AG04450 (cell line): ENCODE measurements around the gene RUSF1. TPM values are rescaled to one million over a fixed set of nuclear protein-coding genes. Genes with fewer than 3 reads are reported as not detected.

Experiments used
- CTCF ChIA-PET: fragments of 300-600, 350-600 bp; formaldehyde crosslinking; extraction: SDS; loops from one replicate; lab custom pipeline; 2022; ENCODE audit warnings: antibody characterized with exemption, inconsistent platforms; lab: Charles Lee
- POLR2A ChIA-PET: fragments of 350-600 bp; formaldehyde crosslinking; extraction: SDS; loops from one replicate; lab custom pipeline; 2021; ENCODE audit warnings: antibody characterized with exemption, inconsistent platforms; lab: Yijun Ruan, JAX
- DNase-seq: peaks from one replicate; pipeline ENCODE4 v3.0.0-alpha.2; 2011; ENCODE audit warnings: low read depth, low spot score
- H3K27ac ChIP-seq: one replicate; pipeline ENCODE4 v1.5.1; 2012; ENCODE audit warnings: low read depth, low read length, control low read depth
- H3K27me3 ChIP-seq: one replicate; pipeline ENCODE4 v1.6.0; 2012; ENCODE audit warnings: low read length; ENCODE audit not compliant: control insufficient read depth, insufficient read depth
- H3K4me3 ChIP-seq: 2 replicates; pipeline ENCODE4 v1.5.1; 2011; ENCODE audit warnings: mild to moderate bottlenecking, low read depth, low read length, control low read depth
- H3K9me3 ChIP-seq: 2 replicates; pipeline ENCODE4 v1.5.1; 2012; ENCODE audit warnings: low read length; ENCODE audit not compliant: control insufficient read depth, insufficient read depth
- CTCF ChIP-seq: IDR thresholded peaks from 2 replicates; pipeline ENCODE4 v1.5.1; 2011; ENCODE audit warnings: low read depth, low read length, control low read depth, inconsistent platforms
- polyA plus RNA-seq: library from polyadenylated mRNA; depleted of rRNA; stranded (reverse); fragments of >200 nt; gene quantifications from 2 replicates; pipeline ENCODE4 v1.2.3, GENCODE V29; 2011

RUSF1 gene
- polyA plus RNA-seq, 1 experiment = 32.2 TPM

DNA sequence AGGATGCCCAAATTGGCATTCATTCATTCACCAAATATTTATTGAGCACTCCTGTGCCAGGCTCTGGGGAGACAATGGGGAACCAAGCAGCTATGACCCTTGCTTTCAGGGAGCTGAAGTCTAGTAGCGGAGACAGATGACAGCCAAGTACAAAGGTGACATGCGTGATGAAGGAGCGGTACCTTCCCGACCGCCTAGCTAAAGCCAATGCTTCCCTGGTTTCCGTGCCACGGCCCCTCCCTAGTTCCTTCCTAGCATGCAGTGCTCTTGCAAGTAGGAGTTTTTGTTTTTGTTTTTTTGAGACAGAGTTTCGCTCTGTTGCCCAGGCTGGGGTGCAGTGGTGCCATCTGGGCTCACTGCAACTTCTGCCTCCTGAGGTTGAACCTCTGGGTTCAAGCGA is 28.4 kb downstream of the RUSF1 start:
- no peak for DNase-seq
- no peak overlapping the region for H3K27ac ChIP-seq
- H3K9me3 ChIP-seq = no peaks in the 10 kb centered on the region; the same call in 1 of the 2 replicates
- no peak overlapping the region for H3K4me3 ChIP-seq
- TF ChIP-seq CTCF = no peak
- peaks cover 4% of the 10 kb centered on the region for H3K27me3 ChIP-seq
- ChIA-PET POLR2A (interaction anchor here (1.1 kb wide), 1 partner anchor 20 kb away, joined by 3 read pairs; no protein-coding TSS in a partner anchor), CTCF (no interaction called here)

DNA sequence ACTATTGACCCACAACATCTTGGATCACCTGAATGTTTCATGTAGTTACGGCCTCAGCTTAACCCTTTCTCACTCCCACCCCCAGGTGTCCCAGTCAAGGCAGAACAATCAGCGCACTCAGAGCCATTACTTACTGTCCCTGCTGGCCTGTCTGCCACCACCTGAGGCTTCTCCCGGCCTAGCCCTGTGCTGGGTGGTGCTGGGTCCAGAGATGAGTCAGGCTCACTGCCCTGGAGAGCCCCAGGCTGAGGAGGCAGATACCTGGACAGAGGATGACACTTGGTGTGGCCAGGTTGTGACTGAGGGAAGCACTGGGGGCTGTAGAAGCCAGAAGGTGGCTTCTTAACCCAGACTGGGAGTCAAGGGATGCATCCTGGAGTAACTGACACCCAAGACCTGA is 29.2 kb downstream of the RUSF1 start:
- no peak for TF ChIP-seq CTCF
- ChIA-PET CTCF (interaction anchor here (1.3 kb wide), 1 partner anchor 21 kb away, joined by 3 read pairs; no protein-coding TSS in a partner anchor), POLR2A (interaction anchor here (0.7 kb wide), 2 partner anchors 12 to 285 kb away, joined by 4 to 6 read pairs; no protein-coding TSS in a partner anchor)
- DNase-seq = no peak
- peaks cover 2% of the 10 kb centered on the region for H3K27me3 ChIP-seq
- H3K9me3 ChIP-seq = no peaks in the 10 kb centered on the region; the same call in 1 of the 2 replicates
- no peak overlapping the region for H3K27ac ChIP-seq
- no peak overlapping the region for H3K4me3 ChIP-seq

- DNase-seq = no peak
- Histone ChIP-seq H3K9me3 (peaks cover 5% of the 10 kb centered on the region), H3K27me3 (peaks cover 2% of the 10 kb centered on the region), H3K4me3 (no peak overlapping the region), H3K27ac (no peak overlapping the region)
- no peak for TF ChIP-seq CTCF
- ChIA-PET CTCF (interaction anchor here (0.7 kb wide), 1 partner anchor 664 kb away, joined by 6 read pairs; no protein-coding TSS in a partner anchor), POLR2A (interaction anchor here (1.1 kb wide), 1 partner anchor 297 kb away, joined by 3 read pairs; no protein-coding TSS in a partner anchor)
These were observed 30.7 kb downstream of the RUSF1 start for GRCh38 chr16:31477220-31478216.

DNA sequence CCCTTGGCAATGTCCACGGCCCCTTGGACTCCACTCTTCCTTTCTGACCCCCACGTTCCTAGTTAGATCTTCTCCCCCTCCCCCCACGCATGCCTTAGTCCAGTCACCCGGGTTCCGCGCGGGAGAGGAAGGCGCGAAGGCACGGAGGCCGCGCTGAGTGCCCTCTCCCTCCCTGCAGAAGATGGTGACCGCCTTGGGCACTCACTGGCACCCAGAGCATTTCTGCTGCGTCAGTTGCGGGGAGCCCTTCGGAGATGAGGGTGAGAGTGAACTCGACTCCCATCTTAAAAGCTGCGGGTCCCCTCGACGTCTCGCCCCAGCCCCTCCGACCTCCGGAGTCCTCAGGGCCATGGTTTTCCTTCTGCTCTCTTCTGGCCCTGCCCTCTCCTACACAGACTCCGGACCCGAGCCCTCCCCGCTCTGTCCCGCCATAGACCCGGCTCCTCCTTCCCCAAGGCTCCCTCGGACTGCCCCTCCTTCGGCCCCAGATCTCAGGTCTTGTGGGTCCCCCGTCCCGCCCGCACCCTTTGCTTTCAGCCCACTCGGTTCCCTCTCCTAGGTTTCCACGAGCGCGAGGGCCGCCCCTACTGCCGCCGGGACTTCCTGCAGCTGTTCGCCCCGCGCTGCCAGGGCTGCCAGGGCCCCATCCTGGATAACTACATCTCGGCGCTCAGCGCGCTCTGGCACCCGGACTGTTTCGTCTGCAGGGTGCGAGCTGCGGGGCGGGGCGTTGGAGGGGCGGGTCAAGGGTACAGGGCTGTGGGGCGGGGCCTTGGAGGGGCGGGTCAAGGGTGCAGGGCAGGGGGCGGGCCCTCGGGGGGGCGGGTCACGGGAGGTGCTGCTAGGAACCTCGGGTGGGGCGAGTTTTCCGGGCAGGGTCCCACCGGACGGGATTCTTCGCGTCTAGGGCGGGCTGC is 31.6 kb downstream of the RUSF1 start:
- no peak for TF ChIP-seq CTCF
- H3K4me3 ChIP-seq = no peak overlapping the region
- H3K9me3 ChIP-seq = peaks cover 5% of the 10 kb centered on the region
- no peaks in the 10 kb centered on the region for H3K27me3 ChIP-seq
- POLR2A ChIA-PET = interaction anchor here (1.1 kb wide), 1 partner anchor 296 kb away, joined by 3 read pairs; no protein-coding TSS in a partner anchor
- no peak overlapping the region for H3K27ac ChIP-seq
- no peak for DNase-seq
- CTCF ChIA-PET = interaction anchor here (3.2 kb wide), 1 partner anchor 16 kb away, joined by 15 read pairs; no protein-coding TSS in a partner anchor
